ENCODE measurements around the gene CPA2.
"Not testable (repeated sequence)": the region's sequence is repeated elsewhere in the genome, so short reads cannot be mapped to it uniquely, and the experiment has no call there.

The CPA2 gene

DNA sequence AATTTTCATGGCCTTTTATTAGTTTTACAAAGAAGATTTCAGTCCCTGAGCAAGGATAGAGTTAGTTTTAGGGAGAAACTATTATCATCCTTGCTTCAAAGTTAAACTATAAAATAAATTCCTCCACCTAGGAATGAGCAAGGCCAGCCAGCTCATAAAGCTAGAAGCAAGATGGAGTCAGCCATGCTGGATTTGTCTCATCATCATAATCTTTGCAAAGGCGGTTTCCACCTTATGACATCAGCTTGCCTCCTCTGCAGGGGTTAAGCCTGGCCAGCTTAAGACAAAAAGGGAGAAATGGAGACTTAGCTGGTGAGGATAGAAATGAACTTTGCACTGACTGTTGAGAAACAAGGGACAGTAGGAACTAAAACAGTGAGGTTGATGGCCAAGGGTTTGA is 40.3 kb upstream of the CPA2 start:
- TF ChIP-seq CTCF (conservative IDR thresholded peaks at IDR 0.05; ENCODE audit: low read length): no peak
- no peak for DNase-seq (ENCODE audit: low read depth)
- H3K4me3 ChIP-seq (ENCODE audit: low read length): no peak overlapping the region

- no peak overlapping the region for H3K4me3 ChIP-seq (ENCODE audit: low read length)
- no peak for DNase-seq (ENCODE audit: low read depth)
- TF ChIP-seq CTCF (conservative IDR thresholded peaks at IDR 0.05; ENCODE audit: low read length): no peak
Observed at GRCh38 chr7:130227883-130228575, 38.6 kb upstream of the CPA2 start.

DNA sequence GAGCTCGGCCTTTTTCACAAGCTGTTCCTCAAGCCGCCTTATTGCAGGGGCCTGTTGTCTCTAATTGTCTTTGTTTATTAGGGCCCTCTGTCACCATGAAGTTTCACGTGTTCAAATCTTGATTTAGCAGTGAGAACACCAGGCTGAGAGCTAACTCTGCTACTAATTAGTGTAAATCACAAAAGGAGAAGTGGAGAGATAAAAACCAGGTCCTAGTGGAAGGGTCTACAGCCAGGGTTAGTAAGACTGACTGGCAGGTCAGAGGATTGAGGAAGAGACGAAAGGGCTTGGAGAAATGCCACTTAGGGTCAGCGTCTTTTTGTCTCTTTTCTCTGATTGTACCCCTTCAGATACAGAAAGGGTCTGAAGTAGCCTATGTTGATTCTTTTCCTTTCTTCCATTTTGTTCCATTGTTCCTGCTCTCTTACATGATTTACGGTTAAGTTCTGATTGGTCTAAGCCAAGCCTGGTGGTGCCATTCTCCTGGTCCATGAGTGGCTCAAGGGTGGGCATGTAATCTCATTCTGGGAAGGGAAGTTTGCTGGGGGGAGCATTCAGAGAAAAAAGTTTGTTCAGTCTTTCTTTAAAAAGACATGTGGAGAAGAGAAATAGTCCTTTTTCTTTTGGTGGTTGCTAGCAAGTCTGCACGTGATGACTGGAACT is 37.7 kb upstream of the CPA2 start:
- no peak overlapping the region for H3K4me3 ChIP-seq (ENCODE audit: low read length)
- no peak for DNase-seq (ENCODE audit: low read depth)
- TF ChIP-seq CTCF (conservative IDR thresholded peaks at IDR 0.05; ENCODE audit: low read length): no peak

DNA sequence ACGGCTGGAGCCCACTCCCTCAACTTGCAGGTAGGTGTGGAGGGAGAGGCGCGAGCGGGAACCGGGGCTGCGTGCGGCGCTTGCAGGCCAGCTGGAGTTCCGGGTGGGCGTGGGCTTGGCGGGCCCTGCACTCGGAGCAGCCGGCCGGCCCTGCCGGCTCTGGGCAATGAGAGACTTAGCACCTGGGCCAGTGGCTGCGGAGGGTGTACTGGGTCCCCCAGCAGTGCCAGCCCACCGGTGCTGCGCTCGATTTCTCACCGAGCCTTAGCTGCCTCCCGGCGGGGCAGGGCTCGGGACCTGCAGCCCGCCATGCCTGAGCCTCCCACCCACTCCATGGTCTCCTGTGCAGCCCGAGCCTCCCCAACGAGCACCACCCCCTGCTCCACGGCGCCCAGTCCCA is 36.7 kb upstream of the CPA2 start:
- not testable (repeated sequence) for H3K4me3 ChIP-seq (ENCODE audit: low read length); DNase-seq (ENCODE audit: low read depth)

DNA sequence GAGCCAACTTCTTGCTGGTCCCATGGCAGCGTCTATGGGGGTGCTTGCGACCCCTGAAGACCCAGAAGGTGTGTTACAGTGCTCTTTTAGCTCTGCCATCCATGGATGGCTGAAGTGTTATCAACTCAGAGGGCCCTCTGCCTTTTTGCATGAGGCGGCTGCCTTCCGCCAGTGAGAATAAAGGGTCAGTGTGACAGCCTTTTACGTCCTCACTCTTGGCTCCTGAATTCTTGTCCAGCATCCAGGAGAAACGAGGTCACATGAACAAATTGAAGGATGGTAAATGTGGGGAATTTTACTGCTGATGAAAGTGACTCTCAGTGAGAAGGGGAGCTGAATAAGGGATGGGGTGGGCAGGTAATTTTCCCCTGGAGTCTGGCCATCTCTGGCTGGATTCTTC is 34.9 kb upstream of the CPA2 start:
- H3K4me3 ChIP-seq (ENCODE audit: low read length): no peak overlapping the region
- no peak for TF ChIP-seq CTCF (conservative IDR thresholded peaks at IDR 0.05; ENCODE audit: low read length)

DNA sequence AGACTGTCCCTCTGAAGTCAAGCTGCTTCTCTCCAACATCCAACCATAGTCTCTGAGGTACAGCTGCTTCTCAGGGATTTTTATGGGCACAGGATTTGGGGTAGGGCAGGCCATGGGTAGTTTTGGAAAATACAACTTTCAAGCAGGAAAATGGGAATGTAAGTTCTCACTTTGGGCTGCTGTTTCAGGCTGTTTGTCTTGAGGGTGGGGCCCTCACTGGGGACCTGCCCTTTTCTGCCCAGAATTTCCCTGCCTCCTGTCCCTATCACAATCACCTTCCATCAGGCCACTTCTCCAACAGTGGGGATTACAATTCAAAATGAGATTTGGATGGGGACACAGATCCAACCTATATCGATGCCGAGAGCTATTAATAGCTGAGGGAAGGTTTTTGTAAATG is 34.5 kb upstream of the CPA2 start:
- no peak for DNase-seq (ENCODE audit: low read depth)
- no peak for TF ChIP-seq CTCF (conservative IDR thresholded peaks at IDR 0.05; ENCODE audit: low read length)

More for the DNA sequence above, 34.9 kb upstream of the CPA2 start:
- DNase-seq (ENCODE audit: low read depth): no peak

GRCh38 chr7:130234078-130234477 is 32.6 kb upstream of the CPA2 start:
- TF ChIP-seq CTCF (conservative IDR thresholded peaks at IDR 0.05; ENCODE audit: low read length): no peak
- no peak for DNase-seq (ENCODE audit: low read depth)
- no peak overlapping the region for H3K4me3 ChIP-seq (ENCODE audit: low read length)

More for the DNA sequence above, 34.5 kb upstream of the CPA2 start:
- no peak overlapping the region for H3K4me3 ChIP-seq (ENCODE audit: low read length)

DNA sequence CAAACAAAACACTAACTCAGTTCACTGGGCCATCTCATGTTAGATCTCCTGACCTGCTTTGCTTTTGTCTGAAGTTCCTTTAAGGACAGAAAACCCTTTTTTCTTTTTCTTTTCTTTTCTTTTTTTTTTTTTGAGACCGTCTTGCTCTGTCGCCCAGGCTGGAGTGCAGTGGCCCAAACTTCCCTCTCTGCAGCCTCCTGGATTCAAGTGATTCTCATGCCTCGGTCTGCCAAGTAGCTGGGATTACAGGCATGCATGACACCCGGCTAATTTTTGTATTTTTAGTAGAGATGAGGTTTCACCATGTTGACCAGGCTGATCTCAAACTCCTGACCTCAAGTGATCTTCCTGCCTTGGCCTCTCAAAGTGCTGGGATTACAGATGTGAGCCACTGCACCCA is 30.3 kb upstream of the CPA2 start:
- not testable (repeated sequence) for H3K4me3 ChIP-seq (ENCODE audit: low read length); DNase-seq (ENCODE audit: low read depth)

Measured in AG10803 (cell line).